MM.1S (cell line): ENCODE data around the gene FGD6.

Experiments used
- DNase-seq: peaks from one replicate; pipeline ENCODE4 v3.0.0-alpha.2; 2015
- H2AFZ ChIP-seq: fragments of 300-600 bp; sonication (generic); 2 replicates; pipeline ENCODE4 v1.6.0; 2016; ENCODE audit warnings: antibody characterized with exemption, low read length
- H3F3A ChIP-seq: fragments of 300-600 bp; sonication (generic); 2 replicates; pipeline ENCODE4 v1.6.1; 2016; ENCODE audit warnings: mild to moderate bottlenecking, antibody characterized with exemption, low read length, moderate library complexity, mixed read lengths; ENCODE audit not compliant: insufficient read depth
- H3K27ac ChIP-seq: fragments of 300-600 bp; sonication (generic); 2 replicates; pipeline ENCODE4 v1.5.1; 2016; ENCODE audit warnings: mild to moderate bottlenecking, low read length
- H3K27me3 ChIP-seq: fragments of 300-600 bp; sonication (generic); replicated peaks from 2 replicates; pipeline ENCODE4 v1.6.0; 2016; ENCODE audit warnings: low read length; ENCODE audit not compliant: insufficient read depth
- H3K36me3 ChIP-seq: fragments of 300-600 bp; sonication (generic); replicated peaks from 2 replicates; pipeline ENCODE4 v1.6.1; 2016; ENCODE audit warnings: mild to moderate bottlenecking, low read length, mixed read lengths; ENCODE audit not compliant: insufficient read depth
- H3K4me1 ChIP-seq: fragments of 300-600 bp; sonication (generic); 2 replicates; pipeline ENCODE4 v1.6.1; 2016; ENCODE audit warnings: low read length, mixed read lengths
- H3K4me2 ChIP-seq: fragments of 300-600 bp; sonication (generic); 2 replicates; pipeline ENCODE4 v1.6.0; 2016; ENCODE audit warnings: low read depth, low read length
- H3K4me3 ChIP-seq: fragments of 300-600 bp; sonication (generic); 2 replicates; pipeline ENCODE4 v1.5.1; 2016; ENCODE audit warnings: low read length, mixed read lengths
- H3K79me2 ChIP-seq: fragments of 300-600 bp; sonication (generic); 2 replicates; pipeline ENCODE4 v1.6.1; 2016; ENCODE audit warnings: mixed run types, low read length, mixed read lengths
- H3K9ac ChIP-seq: fragments of 300-600 bp; sonication (generic); 2 replicates; pipeline ENCODE4 v1.6.1; 2016; ENCODE audit warnings: low read length, mixed read lengths
- H3K9me2 ChIP-seq: fragments of 300-600 bp; sonication (generic); replicated peaks from 2 replicates; pipeline ENCODE4 v1.6.1; 2016; ENCODE audit warnings: mild to moderate bottlenecking, low read length, mixed read lengths; ENCODE audit not compliant: insufficient read depth
- H3K9me3 ChIP-seq: fragments of 300-600 bp; sonication (generic); replicated peaks from 2 replicates; pipeline ENCODE4 v1.6.1; 2016; ENCODE audit warnings: mild to moderate bottlenecking, low read length, mixed read lengths; ENCODE audit not compliant: insufficient read depth
- H4K20me1 ChIP-seq: fragments of 300-600 bp; sonication (generic); 2 replicates; pipeline ENCODE4 v1.6.1; 2016; ENCODE audit warnings: mild to moderate bottlenecking, low read length, moderate library complexity, mixed read lengths; ENCODE audit not compliant: insufficient read depth
- CTCF ChIP-seq: fragments of 300-600 bp; sonication (generic); IDR thresholded peaks from 2 replicates; pipeline ENCODE4 v1.5.1; 2016; ENCODE audit warnings: antibody characterized with exemption, low read length, mixed read lengths
- EZH2 ChIP-seq: fragments of 300-600 bp; sonication (generic); optimal IDR thresholded peaks from 2 replicates; pipeline ENCODE3; 2017; ENCODE audit warnings: low read depth, mild to moderate bottlenecking, antibody characterized with exemption, low read length, mixed read lengths
- EZH2phosphoT487 ChIP-seq: fragments of 300-600 bp; sonication (generic); IDR thresholded peaks from 2 replicates; pipeline ENCODE4 v1.6.1; 2018; ENCODE audit warnings: antibody characterized with exemption, low read length

FGD6 gene

GRCh38 chr12:95184121-95184520 lies 33.1 kb downstream of the FGD6 start:
- H3K4me1 ChIP-seq: no peaks in the 10 kb centered on the region
- H3K4me3 ChIP-seq: no peak overlapping the region
- no peak for TF ChIP-seq CTCF
- no peak for TF ChIP-seq EZH2
- TF ChIP-seq EZH2phosphoT487: no peak
- H3K4me2 ChIP-seq: no peak overlapping the region
- DNase-seq: no peak
- H4K20me1 ChIP-seq: no peaks in the 10 kb centered on the region
- no peaks in the 10 kb centered on the region for H3K79me2 ChIP-seq
- no peak overlapping the region for H3K9ac ChIP-seq
- H3K27me3 ChIP-seq: no peaks in the 10 kb centered on the region
- no peak overlapping the region for H2AFZ ChIP-seq
- H3F3A ChIP-seq: no peaks in the 10 kb centered on the region
- H3K27ac ChIP-seq: no peak overlapping the region
- no peaks in the 10 kb centered on the region for H3K9me2 ChIP-seq
- no peaks in the 10 kb centered on the region for H3K9me3 ChIP-seq
- H3K36me3 ChIP-seq: no peaks in the 10 kb centered on the region

- TF ChIP-seq EZH2phosphoT487 (no peak), CTCF (no peak), EZH2 (no peak)
- no peak for DNase-seq
- Histone ChIP-seq H3K79me2 (no peaks in the 10 kb centered on the region), H3K9ac (no peak overlapping the region), H3K9me3 (no peaks in the 10 kb centered on the region), H3K4me2 (no peak overlapping the region), H3K27me3 (no peaks in the 10 kb centered on the region), H3K27ac (no peak overlapping the region), H3K9me2 (no peaks in the 10 kb centered on the region), H3K36me3 (no peaks in the 10 kb centered on the region), H4K20me1 (no peaks in the 10 kb centered on the region), H3F3A (no peaks in the 10 kb centered on the region), H2AFZ (no peak overlapping the region), H3K4me1 (no peaks in the 10 kb centered on the region), H3K4me3 (no peak overlapping the region)
Observed at GRCh38 chr12:95182868-95183415, 34.3 kb downstream of the FGD6 start.

GRCh38 chr12:95181103-95181502 lies 36.2 kb downstream of the FGD6 start:
- Histone ChIP-seq H3K4me3 (no peak overlapping the region), H3K27ac (no peak overlapping the region), H3K36me3 (no peaks in the 10 kb centered on the region), H3K9me3 (no peaks in the 10 kb centered on the region), H3K79me2 (no peaks in the 10 kb centered on the region), H3K9ac (no peak overlapping the region), H3K27me3 (no peaks in the 10 kb centered on the region), H3K9me2 (no peaks in the 10 kb centered on the region), H3K4me2 (no peak overlapping the region), H3K4me1 (no peaks in the 10 kb centered on the region), H4K20me1 (no peaks in the 10 kb centered on the region), H2AFZ (no peak overlapping the region), H3F3A (no peaks in the 10 kb centered on the region)
- TF ChIP-seq CTCF (no peak), EZH2phosphoT487 (no peak)
- DNase-seq: no peak

- H3K36me3 ChIP-seq: no peaks in the 10 kb centered on the region
- no peak overlapping the region for H3K27ac ChIP-seq
- TF ChIP-seq EZH2 (no peak), EZH2phosphoT487 (no peak), CTCF (no peak)
- DNase-seq: no peak
- no peak overlapping the region for H3K9ac ChIP-seq
- H4K20me1 ChIP-seq: no peaks in the 10 kb centered on the region
- no peaks in the 10 kb centered on the region for H3F3A ChIP-seq
- no peak overlapping the region for H2AFZ ChIP-seq
- no peaks in the 10 kb centered on the region for H3K79me2 ChIP-seq
- no peak overlapping the region for H3K4me2 ChIP-seq
- H3K4me3 ChIP-seq: no peak overlapping the region
- H3K4me1 ChIP-seq: no peaks in the 10 kb centered on the region
- H3K9me2 ChIP-seq: no peaks in the 10 kb centered on the region
- H3K9me3 ChIP-seq: no peaks in the 10 kb centered on the region
- no peaks in the 10 kb centered on the region for H3K27me3 ChIP-seq
Observed at GRCh38 chr12:95179011-95179410, 38.3 kb downstream of the FGD6 start.
